ENCODE measurements around the gene TMEM72. TPM values are rescaled to one million over a fixed set of nuclear protein-coding genes. Genes with fewer than 3 reads are reported as not detected.

Gene TMEM72
- polyA plus RNA-seq, 1 donor from 2014 or later: 1.4 TPM

DNA sequence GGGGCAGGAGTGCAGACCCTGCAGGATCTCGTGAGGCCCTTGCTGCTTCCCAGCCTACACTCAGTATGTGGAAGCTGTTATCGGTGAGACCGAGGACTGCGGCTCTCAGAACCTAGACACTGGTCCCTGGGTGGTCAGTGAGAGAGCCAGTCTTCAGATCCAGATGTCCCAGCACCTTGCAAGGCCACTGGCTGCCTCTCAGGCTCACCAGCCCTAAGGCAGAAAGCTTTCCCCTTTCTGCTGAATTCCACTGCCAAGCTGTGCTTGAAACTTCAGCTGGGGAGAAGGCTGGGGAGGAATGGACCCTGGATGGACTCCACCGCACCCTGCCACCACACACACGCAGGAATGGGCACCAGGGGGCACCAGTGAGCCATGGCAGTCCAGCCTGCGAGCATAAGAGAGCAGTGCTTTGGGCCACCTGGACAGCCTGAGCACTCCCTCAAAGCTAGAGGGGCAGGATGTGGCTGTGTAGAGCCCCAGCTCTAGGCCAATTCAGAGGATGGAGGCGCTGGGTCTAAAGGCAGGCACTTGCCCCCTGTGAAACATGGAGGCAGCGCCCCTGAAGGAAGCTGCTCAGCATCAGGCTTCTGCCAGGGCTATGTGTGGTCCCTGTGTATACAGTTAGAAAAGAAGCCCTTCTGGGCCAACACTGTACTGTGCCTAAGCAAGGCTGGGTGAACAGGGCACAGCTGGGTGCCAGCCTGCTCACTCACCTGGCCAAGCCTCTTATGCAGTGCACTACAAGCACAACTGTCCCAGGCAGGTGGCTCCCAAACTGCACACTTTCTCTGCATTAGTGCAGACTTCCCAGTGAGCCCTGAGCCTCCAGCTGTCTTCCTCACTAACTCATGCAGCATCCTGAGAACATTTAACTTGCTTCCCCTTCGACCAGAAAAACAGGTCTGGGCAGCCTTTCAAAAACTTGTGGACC, 21.6 kb downstream of the TMEM72 start:
- Histone ChIP-seq H3K9ac (ENCODE audit: low read length) (no peak overlapping the region), H3K4me2 (ENCODE audit: low read length) (no peak overlapping the region), H2AFZ (ENCODE audit: low read depth, low read length) (no peak overlapping the region), H3K4me3 (ENCODE audit: low read length) (no peak overlapping the region), H3K27ac (ENCODE audit: low read length) (no peak overlapping the region), H3F3A (ENCODE audit: insufficient read depth, low read length, poor library complexity, severe bottlenecking) (no peaks in the 10 kb centered on the region), H3K9me2 (ENCODE audit: insufficient read depth, low read length) (no peaks in the 10 kb centered on the region), H3K36me3 (ENCODE audit: insufficient read depth, low read length) (no peaks in the 10 kb centered on the region), H4K20me1 (ENCODE audit: insufficient read depth) (no peaks in the 10 kb centered on the region), H3K9me3 (ENCODE audit: low read length) (no peaks in the 10 kb centered on the region), H3K27me3 (ENCODE audit: insufficient read depth, low read depth, low read length) (no peaks in the 10 kb centered on the region), H3K79me2 (replicated peaks; ENCODE audit: insufficient read depth, low read length) (no peaks in the 10 kb centered on the region)
- TF ChIP-seq RAD21 (conservative IDR thresholded peaks at IDR 0.05) (peak; percentile 36), SMC3 (conservative IDR thresholded peaks at IDR 0.05; ENCODE audit: poor library complexity) (peak; percentile 48), TAF1 (IDR thresholded peaks at IDR 0.05; ENCODE audit: low read depth) (no peak), POLR2AphosphoS5 (IDR thresholded peaks at IDR 0.05) (no peak)
- TF ChIP-seq, protein P1, sequence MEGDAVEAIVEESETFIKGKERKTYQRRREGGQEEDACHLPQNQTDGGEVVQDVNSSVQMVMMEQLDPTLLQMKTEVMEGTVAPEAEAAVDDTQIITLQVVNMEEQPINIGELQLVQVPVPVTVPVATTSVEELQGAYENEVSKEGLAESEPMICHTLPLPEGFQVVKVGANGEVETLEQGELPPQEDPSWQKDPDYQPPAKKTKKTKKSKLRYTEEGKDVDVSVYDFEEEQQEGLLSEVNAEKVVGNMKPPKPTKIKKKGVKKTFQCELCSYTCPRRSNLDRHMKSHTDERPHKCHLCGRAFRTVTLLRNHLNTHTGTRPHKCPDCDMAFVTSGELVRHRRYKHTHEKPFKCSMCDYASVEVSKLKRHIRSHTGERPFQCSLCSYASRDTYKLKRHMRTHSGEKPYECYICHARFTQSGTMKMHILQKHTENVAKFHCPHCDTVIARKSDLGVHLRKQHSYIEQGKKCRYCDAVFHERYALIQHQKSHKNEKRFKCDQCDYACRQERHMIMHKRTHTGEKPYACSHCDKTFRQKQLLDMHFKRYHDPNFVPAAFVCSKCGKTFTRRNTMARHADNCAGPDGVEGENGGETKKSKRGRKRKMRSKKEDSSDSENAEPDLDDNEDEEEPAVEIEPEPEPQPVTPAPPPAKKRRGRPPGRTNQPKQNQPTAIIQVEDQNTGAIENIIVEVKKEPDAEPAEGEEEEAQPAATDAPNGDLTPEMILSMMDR (IDR thresholded peaks at IDR 0.05; ENCODE audit: poor library complexity, severe bottlenecking): peak; percentile 54

DNA sequence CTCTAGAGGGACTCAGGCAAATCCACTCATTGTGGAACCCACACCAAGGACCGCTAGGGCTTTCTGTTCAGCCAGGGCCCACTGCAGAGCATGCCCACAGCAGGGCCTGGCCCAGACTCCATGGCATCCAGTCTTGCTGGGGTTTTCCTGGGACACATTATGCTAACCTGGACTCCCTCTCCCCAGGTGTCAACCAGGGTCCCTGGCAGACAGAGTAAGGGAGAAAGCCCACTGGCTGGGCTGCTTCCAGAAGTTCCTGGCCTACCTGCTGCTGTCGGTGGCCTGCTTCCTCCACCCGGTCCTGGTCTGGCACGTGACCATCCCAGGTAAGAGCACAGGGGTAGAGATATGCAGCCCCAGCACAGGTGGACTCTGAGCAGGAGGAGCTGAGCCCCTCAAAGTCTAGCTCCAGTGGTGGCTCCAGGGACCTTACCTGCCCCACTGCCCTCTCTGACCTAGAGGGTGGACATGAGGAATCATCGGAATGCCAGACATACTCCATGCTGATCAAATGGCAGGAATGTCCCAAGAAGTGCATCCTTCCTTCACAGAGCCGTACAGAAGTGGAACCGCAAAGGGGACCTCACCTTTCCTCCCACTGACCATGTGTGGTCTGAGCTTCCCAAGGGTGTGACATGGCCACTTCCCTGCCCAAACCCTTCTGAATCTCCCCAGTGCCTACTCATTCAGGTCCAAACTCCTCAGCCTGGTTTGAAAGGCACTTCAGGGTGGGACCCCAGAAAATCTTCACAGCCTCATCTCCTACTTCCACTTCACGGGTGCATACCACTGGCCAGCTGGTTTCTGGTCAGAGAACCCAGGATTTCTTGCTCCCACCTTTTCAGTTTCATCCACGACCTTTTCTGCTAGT, 22.5 kb downstream of the TMEM72 start:
- H3K9ac ChIP-seq (ENCODE audit: low read length): no peak overlapping the region
- H3K9me3 ChIP-seq (ENCODE audit: low read length): no peaks in the 10 kb centered on the region
- no peaks in the 10 kb centered on the region for H3K27me3 ChIP-seq (ENCODE audit: insufficient read depth, low read depth, low read length)
- no peaks in the 10 kb centered on the region for H3F3A ChIP-seq (ENCODE audit: insufficient read depth, low read length, poor library complexity, severe bottlenecking)
- no peak overlapping the region for H3K4me3 ChIP-seq (ENCODE audit: low read length)
- H3K27ac ChIP-seq (ENCODE audit: low read length): no peak overlapping the region
- no peak for TF ChIP-seq SMC3 (conservative IDR thresholded peaks at IDR 0.05; ENCODE audit: poor library complexity)
- TF ChIP-seq, protein P2, sequence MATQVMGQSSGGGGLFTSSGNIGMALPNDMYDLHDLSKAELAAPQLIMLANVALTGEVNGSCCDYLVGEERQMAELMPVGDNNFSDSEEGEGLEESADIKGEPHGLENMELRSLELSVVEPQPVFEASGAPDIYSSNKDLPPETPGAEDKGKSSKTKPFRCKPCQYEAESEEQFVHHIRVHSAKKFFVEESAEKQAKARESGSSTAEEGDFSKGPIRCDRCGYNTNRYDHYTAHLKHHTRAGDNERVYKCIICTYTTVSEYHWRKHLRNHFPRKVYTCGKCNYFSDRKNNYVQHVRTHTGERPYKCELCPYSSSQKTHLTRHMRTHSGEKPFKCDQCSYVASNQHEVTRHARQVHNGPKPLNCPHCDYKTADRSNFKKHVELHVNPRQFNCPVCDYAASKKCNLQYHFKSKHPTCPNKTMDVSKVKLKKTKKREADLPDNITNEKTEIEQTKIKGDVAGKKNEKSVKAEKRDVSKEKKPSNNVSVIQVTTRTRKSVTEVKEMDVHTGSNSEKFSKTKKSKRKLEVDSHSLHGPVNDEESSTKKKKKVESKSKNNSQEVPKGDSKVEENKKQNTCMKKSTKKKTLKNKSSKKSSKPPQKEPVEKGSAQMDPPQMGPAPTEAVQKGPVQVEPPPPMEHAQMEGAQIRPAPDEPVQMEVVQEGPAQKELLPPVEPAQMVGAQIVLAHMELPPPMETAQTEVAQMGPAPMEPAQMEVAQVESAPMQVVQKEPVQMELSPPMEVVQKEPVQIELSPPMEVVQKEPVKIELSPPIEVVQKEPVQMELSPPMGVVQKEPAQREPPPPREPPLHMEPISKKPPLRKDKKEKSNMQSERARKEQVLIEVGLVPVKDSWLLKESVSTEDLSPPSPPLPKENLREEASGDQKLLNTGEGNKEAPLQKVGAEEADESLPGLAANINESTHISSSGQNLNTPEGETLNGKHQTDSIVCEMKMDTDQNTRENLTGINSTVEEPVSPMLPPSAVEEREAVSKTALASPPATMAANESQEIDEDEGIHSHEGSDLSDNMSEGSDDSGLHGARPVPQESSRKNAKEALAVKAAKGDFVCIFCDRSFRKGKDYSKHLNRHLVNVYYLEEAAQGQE (IDR thresholded peaks at IDR 0.05; ENCODE audit: borderline replicate concordance): no peak
- no peak for TF ChIP-seq EZH2 (IDR thresholded peaks at IDR 0.05; ENCODE audit: borderline replicate concordance, insufficient read depth, low read length, poor library complexity, severe bottlenecking)
- TF ChIP-seq TAF1 (IDR thresholded peaks at IDR 0.05; ENCODE audit: low read depth): no peak
- no peak for TF ChIP-seq RAD21 (conservative IDR thresholded peaks at IDR 0.05)
- TF ChIP-seq EP300 (conservative IDR thresholded peaks at IDR 0.05; ENCODE audit: poor library complexity, severe bottlenecking): no peak
- no peak for TF ChIP-seq POLR2AphosphoS5 (IDR thresholded peaks at IDR 0.05)
- TF ChIP-seq MXI1 (conservative IDR thresholded peaks at IDR 0.05; ENCODE audit: poor library complexity, severe bottlenecking): no peak
- TF ChIP-seq, protein P1 (IDR thresholded peaks at IDR 0.05; ENCODE audit: poor library complexity, severe bottlenecking): no peak
- H3K79me2 ChIP-seq (replicated peaks; ENCODE audit: insufficient read depth, low read length): no peaks in the 10 kb centered on the region
- H3K36me3 ChIP-seq (ENCODE audit: insufficient read depth, low read length): no peaks in the 10 kb centered on the region
- H3K9me2 ChIP-seq (ENCODE audit: insufficient read depth, low read length): no peaks in the 10 kb centered on the region
- no peaks in the 10 kb centered on the region for H4K20me1 ChIP-seq (ENCODE audit: insufficient read depth)
- no peak overlapping the region for H2AFZ ChIP-seq (ENCODE audit: low read depth, low read length)
- no peak overlapping the region for H3K4me2 ChIP-seq (ENCODE audit: low read length)

Measured in neural cell (in vitro differentiated cells).